ENCODE results near the gene ENTPD7.

Gene ENTPD7

GRCh38 chr10:99633832-99634231 lies 25.5 kb upstream of the ENTPD7 start:
- no peak for DNase-seq

- no peak for DNase-seq
These were observed 11.6 kb upstream of the ENTPD7 start for GRCh38 chr10:99647601-99648151.

GRCh38 chr10:99648717-99649116 lies 10.6 kb upstream of the ENTPD7 start:
- no peak for DNase-seq

GRCh38 chr10:99652800-99653390 lies 6.4 kb upstream of the ENTPD7 start:
- DNase-seq = no peak

GRCh38 chr10:99654390-99655175 lies 4.7 kb upstream of the ENTPD7 start:
- DNase-seq = no peak

- DNase-seq = no peak
These were observed 2.9 kb upstream of the ENTPD7 start for GRCh38 chr10:99656199-99657064.

DNA sequence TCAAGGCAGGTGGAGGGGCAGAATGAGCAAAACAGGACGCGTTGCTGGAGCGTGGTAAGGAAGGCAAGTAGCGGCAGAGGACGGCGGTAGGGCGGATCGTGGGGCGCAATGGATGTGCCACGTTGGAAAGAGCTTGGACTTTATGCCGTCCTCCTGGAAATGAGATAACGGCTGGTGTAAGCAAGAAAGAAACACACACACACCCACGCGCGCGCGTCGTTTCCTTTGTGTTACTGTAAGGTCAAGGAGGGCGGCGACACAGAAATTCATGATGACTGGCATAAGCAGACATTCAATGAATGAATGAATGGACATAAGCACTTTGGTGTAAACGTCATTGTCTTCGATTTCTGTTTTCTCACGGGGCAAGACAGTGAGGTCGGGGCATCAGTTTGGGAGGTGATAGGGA lies 683 bp upstream of the ENTPD7 start:
- peak in 14 of 56 donors; percentile 1 to 29 (median 7) for DNase-seq

DNA sequence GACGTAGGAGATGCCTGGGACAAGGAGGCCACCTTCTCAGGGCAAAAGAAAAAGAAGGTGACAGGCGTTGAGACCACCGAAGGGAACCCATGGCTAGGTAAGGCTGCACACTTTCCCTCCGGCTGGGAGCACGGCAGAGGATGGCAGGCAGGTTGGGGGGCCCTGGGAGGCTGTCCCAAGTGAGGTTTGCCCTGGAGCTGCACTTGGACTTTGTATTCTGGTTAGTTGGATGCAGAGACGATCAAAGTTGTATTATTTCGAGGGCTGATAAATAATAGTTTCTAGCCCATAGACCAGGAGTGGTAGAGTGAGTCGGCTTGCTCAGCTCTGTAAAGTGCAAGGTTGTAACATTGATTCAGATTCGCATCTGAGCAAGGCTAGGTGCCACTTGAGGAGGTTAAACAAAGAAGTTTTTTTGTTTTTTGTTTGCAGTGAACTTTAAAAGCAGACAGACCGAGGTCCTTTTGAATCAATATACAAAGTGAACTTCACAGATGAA lies 608 bp downstream of the ENTPD7 start:
- peak in 2 of 56 donors; percentile 14 for DNase-seq

- DNase-seq = no peak
These were observed 1.5 kb downstream of the ENTPD7 start for GRCh38 chr10:99660662-99661376.

DNA sequence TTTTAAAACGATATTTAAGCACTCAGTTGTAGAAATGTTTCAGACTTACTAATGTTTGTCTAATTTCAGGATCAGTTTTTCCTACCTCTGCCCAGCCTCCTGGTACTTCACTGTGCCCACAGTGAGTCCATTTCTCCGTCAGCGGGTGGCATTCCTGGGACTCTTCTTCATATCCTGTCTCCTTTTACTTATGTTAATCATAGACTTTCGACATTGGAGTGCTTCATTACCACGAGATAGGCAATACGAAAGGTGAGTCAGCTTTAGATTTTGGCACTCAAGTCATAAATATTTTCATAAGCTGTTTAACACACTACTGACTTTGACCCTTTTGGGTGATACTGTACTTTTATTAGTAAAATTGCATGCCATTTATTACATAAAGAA lies 2.1 kb downstream of the ENTPD7 start:
- no peak for DNase-seq

DNA sequence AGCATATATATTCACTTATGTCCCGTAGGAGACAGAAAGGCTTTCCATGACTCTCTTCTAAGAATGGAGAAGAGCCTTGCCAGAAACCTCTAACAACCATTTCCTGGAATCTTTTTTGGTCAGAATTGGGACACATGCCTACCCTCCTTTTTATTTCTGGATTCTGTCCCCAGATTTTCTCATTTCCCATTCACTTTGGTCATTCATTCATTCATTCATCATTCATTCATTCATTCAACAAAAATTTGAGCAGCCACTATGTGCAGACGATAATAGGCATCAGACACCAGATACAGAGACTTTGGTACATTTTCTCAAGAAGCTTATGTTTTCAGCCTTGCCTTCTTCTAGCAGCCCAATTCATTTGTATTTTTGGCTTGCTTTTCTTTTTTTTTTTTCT lies 6.0 kb downstream of the ENTPD7 start:
- no peak for DNase-seq

DNA sequence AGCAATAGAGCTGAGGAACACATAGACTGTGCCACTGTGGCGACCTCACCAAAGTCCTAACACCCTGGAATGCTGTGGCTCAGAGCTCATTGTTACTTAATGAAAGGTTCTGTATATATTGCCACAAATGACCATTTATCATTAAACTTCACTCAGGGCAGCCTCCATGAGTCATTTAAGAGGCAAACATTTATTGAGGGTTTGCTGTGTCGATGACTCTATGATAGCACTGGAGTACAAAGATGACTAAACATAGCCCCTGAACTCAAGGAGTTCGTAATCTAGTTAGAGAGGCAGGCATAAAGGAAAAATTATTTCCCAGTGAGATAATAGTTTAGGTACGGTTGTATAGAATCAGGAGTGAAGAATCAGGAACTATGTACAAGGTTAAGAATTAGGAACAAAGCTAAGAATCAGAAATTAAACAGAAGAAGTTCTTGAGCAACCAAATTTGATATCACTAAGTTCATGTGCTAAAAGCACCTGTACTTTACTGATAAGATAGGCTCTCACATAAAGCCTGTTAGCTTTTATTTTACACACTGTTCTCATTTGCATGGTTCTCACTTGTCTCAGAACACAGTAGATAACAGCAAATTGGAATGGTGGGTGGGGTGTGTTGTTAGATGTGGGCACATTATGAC lies 7.9 kb downstream of the ENTPD7 start:
- DNase-seq = no peak

GRCh38 chr10:99671386-99671785 lies 12.1 kb downstream of the ENTPD7 start:
- no peak for DNase-seq

GRCh38 chr10:99672884-99673283 lies 13.6 kb downstream of the ENTPD7 start:
- DNase-seq = no peak

GRCh38 chr10:99673492-99673891 lies 14.2 kb downstream of the ENTPD7 start:
- DNase-seq = no peak

DNA sequence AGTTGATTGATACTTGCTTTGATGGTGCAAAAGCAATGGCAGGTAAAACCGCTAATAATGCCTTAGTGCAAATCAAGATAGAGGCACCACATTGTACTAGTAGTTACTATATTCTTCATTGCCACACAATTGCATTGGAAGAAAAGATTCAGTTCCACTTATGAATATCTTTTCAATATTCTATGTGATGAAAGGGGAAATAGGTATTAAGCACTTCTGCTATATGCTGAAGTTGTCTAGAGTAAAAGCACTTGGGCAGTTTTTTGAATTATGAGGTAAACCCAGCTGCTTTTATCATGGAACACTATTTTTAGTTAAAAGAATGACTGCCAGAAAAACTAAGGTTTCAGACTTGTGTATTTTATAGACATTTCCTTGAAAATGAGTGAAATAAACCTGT lies 15.5 kb downstream of the ENTPD7 start:
- no peak for DNase-seq

DNA sequence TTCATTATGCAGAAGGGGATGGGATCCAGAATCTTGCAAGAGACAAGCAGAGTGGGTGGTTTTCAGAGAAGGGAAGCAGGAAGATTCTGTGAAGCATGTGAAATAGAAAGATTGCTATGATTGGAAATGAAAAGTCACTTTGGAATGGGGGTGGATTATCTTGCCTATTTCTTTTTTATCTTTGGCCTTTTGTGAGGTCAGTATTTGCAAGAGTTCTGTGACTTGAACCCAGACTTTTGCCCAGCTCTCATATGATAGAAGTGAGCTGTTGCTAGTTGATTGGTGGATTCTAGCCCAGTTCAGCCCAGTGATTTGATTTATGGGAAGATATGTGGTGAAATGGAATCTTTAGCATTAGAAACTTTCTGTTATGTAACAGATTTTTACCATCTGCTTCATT lies 17.1 kb downstream of the ENTPD7 start:
- DNase-seq = no peak

DNA sequence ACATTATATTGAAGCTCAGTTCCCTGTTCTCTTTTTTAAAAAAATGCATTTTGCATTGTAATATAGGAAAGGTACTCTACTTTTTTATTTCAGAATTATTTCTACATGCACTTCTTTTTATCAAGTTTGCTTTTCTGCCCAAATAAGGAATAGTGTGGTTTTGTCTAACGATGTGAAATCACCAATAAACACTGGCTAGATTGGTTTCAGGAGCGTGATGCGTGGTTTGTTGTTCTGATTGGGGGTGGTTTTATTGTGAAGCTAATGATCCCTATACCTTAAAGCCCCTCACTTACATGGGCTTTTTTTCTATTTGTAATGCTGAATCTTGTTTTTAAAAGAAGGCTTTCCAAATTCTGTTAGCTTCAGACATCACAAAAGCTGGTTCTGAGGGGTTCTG lies 17.6 kb downstream of the ENTPD7 start:
- no peak for DNase-seq

- no peak for DNase-seq
These were observed 19.6 kb downstream of the ENTPD7 start for GRCh38 chr10:99678921-99679320.

DNA sequence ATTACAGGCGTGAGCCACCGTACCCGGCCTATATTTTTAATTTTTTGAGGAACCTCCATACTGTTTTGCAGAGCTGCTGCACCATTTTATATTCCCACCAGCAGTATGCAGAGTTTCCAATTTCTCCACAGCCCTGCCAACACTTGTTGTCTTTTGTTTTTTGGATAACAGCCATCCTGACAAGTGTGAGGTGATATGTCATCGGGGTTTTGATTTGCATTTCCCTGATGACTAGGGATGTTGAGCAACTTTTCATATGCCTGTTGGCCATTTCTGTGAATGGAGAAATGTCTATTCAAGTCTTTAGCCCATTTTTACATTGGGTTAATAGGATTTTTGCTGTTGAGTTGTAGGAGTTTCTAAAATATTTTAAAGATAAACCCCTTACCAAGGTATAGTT lies 22.2 kb downstream of the ENTPD7 start:
- DNase-seq = no peak

GRCh38 chr10:99682032-99682431 lies 22.7 kb downstream of the ENTPD7 start:
- DNase-seq = no peak
